Skeletal muscle cell (primary cell): ENCODE data around the gene ANKRD2.
"Not testable (repeated sequence)": the region's sequence is repeated elsewhere in the genome, so short reads cannot be mapped to it uniquely, and the experiment has no call there.

Experiments
- DNase-seq: peaks from one replicate; pipeline ENCODE4 v3.0.0-alpha.2; 2010; ENCODE audit warnings: low read depth
- H3K4me3 ChIP-seq: 2 replicates; pipeline ENCODE4 v1.5.1; 2011; ENCODE audit warnings: low read depth, mild to moderate bottlenecking, control low read depth, low read length, moderate library complexity

Gene ANKRD2

GRCh38 chr10:97543025-97543546, 29.5 kb upstream of the ANKRD2 start:
- no peak overlapping the region for H3K4me3 ChIP-seq
- peak; percentile 96 for DNase-seq

DNA sequence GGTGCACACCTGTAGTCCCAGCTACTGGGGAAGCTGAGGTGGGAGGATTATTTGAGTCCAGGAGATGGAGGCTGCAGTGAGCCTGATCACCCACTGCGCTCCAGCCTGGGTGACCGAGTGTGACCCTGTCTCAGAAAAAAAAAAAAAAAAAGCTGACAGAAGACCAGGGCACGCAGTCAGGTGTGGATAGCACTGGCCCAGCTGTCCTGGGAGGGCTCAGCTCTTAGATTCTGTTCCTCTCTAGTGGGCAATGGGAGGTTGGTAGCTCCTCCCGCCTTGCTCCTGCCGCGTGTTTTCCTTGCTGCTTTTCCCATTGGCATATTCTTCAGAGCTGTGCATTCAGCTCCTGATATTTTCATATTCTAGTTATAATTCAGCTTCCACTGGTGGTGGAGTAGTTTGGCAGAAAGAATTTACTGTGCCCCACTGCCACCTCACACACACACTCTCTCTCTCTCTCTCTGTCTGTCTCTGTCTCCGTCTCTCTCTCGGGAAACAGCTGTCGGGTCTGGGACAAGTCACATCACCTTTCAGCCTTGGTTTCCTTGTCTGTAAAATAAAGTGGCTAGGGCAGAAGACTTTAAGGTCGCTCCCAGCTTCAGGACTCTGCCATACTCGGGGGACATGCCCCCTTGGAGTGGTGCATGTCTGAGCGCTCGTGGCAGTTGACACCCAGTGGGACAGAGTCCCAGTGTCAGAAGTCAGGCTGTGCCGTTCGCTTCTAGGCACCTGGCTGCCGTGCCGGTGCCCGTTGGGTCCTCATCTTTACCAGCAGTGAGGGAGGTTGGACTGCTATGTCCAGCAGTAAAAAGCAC, 25.9 kb upstream of the ANKRD2 start:
- DNase-seq = no peak
- no peak overlapping the region for H3K4me3 ChIP-seq

GRCh38 chr10:97547271-97547600, 25.3 kb upstream of the ANKRD2 start:
- no peak for DNase-seq
- H3K4me3 ChIP-seq = no peak overlapping the region

DNA sequence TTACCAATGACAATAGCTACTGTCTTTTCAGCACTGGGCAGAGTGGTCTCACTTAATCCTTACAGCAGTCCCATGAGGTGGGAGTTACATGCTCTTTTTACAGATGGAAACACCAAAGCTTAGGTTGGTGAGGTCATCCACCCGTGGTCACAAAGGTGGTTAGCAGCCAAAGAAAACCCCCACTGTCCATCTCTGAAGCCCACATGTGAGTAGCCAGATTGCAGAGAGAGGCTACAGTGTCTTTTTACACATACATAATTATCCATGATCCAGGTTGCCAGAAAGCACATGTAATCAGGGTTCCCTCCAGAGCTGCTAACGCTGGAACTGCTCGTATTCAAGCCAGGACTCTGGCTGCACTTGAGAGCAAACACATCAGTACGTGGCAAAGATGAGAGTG, 24.6 kb upstream of the ANKRD2 start:
- no peak overlapping the region for H3K4me3 ChIP-seq
- no peak for DNase-seq

- no peak for DNase-seq
- H3K4me3 ChIP-seq = no peak overlapping the region
Measured at GRCh38 chr10:97548828-97549455, 23.6 kb upstream of the ANKRD2 start.

- no peak overlapping the region for H3K4me3 ChIP-seq
- no peak for DNase-seq
Measured at GRCh38 chr10:97549587-97550322, 22.8 kb upstream of the ANKRD2 start.

GRCh38 chr10:97550336-97551149, 22.0 kb upstream of the ANKRD2 start:
- no peak for DNase-seq
- no peak overlapping the region for H3K4me3 ChIP-seq

DNA sequence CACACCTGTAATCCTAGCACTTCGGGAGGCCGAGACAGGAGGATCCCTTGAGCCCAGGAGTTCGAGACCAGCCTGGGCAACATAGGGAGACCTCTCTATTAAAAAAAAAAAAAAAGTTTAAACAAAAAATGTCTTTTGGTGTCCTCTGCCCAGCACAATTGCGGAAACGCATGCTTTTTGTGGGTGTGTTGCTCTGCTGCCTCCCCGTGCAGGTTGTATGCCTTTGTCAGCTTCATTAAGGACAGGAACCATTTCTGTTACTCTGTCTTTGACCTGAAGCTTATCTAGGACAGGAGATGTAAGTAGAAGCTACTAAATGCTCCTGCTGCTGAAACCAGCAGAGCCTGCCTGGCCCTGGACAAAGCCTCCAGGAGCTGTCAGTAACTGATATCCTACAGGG, 21.3 kb upstream of the ANKRD2 start:
- H3K4me3 ChIP-seq = no peak overlapping the region
- DNase-seq = no peak

GRCh38 chr10:97553575-97554031, 19.0 kb upstream of the ANKRD2 start:
- H3K4me3 ChIP-seq = no peak overlapping the region
- DNase-seq = no peak

DNA sequence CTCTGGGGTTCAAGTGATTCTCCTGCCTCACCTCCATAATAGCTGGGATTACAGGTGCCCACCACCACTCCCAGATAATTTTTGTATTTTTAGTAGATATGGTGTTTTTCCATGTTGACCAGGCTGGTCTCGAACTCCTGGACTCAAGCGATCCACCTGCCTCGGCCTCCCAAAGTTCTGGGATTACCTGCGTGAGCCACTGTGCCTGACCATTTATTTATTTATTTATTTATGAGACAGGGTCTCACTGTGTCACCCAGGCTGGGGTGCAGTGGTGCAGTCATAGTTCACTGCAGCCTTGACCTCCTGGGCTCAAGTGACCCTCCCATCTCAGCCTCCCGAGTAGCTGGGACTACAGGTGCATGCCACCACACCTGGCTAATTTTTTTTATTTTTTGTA, 18.2 kb upstream of the ANKRD2 start:
- DNase-seq, H3K4me3 ChIP-seq: not testable (repeated sequence)

DNA sequence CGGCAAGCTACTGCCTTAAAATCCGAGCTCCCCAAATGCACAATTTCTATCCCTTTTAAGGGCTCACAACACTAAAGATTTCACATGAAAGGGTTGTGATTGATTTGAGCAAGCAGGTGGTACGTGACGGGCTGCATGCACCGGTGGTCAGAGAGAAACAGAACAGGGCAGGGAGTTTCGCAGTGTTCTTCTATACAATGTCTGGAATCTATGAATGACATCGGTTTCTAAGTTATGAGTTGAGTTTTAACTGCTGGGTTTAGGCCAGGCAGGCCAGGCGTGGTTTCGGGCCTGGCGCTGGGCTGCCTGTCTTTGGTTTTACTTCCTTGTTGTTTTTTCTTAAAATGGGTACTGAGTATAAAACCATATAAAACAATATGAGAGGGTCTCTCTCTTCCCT, 17.0 kb upstream of the ANKRD2 start:
- not testable (repeated sequence) for DNase-seq, H3K4me3 ChIP-seq

GRCh38 chr10:97560731-97561381, 11.7 kb upstream of the ANKRD2 start:
- DNase-seq = not testable (repeated sequence)
- H3K4me3 ChIP-seq = peak overlapping the region; percentile 9

- DNase-seq, H3K4me3 ChIP-seq: not testable (repeated sequence)
Measured at GRCh38 chr10:97561386-97562077, 11.0 kb upstream of the ANKRD2 start.

- H3K4me3 ChIP-seq, DNase-seq: not testable (repeated sequence)
Measured at GRCh38 chr10:97562329-97562728, 10.2 kb upstream of the ANKRD2 start.

- no peak for DNase-seq
- no peak overlapping the region for H3K4me3 ChIP-seq
Measured at GRCh38 chr10:97563337-97563736, 9.2 kb upstream of the ANKRD2 start.

GRCh38 chr10:97564776-97565175, 7.8 kb upstream of the ANKRD2 start:
- DNase-seq = no peak
- H3K4me3 ChIP-seq = no peak overlapping the region

GRCh38 chr10:97566336-97566996, 6.1 kb upstream of the ANKRD2 start:
- DNase-seq = no peak
- H3K4me3 ChIP-seq = no peak overlapping the region

DNA sequence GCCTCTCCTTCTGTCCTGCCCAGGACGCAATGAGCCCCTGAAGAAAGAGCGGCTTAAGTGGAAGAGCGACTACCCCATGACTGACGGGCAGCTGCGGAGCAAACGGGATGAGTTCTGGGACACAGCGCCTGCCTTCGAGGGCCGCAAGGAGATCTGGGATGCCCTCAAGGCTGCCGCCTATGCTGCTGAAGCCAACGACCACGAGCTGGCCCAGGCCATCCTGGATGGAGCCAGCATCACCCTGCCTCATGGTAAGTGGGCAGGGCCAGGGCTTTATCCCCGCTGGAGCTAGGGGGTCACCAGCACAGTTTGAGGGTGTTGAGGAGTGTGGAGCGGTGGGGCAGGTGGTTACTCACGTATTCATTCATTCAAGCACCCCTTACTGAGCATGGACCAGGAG, 4.7 kb upstream of the ANKRD2 start:
- no peak for DNase-seq
- no peak overlapping the region for H3K4me3 ChIP-seq
